ENCODE data around the gene FBXO34.

Gene FBXO34

GRCh38 chr14:55272387-55272786 is 1.2 kb downstream of the FBXO34 start:
- DNase-seq (ENCODE audit: low spot score) = no peak

DNA sequence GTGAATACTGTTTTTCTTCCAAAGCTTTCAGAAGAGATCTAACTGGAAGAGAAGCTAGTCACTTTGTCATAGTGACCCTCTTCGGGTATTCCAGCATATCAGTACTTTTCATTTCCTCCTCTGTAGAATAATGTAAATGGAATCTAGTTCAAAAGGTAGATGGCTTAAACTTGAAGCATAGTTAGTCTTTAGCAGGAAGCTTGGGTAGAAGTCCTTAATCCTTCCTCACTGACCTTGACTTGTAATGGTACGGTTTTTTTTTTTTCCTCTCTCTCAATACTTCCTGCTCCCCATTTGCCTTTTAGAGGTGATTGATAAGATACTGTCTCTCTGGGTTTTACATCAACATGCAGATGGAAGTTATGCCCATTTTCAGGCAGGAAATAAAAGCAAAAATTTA is 1.7 kb downstream of the FBXO34 start:
- no peak for DNase-seq (ENCODE audit: low spot score)

DNA sequence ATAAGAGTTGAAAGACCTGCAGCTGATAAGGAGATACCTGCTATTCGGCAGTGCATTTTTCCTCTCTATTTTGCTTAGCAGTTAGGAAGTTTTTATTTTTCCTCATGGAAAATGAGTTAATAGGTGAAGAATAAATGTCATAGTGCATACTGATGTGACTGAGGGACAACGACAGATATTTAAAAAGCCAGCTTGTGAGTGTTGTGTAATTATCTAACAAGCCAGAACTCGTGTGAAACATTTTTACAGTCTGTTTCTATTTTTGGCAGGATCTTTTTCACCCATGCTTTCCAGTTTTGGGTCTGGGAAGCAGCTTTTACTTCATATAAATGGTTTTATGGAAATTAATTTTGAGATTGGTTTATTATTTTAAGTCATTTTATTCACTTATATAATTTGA is 2.9 kb downstream of the FBXO34 start:
- no peak for DNase-seq (ENCODE audit: low spot score)

GRCh38 chr14:55274751-55275150 is 3.5 kb downstream of the FBXO34 start:
- DNase-seq (ENCODE audit: low spot score) = peak; percentile 43

- no peak for DNase-seq (ENCODE audit: low spot score)
Measured at GRCh38 chr14:55276736-55277135, 5.5 kb downstream of the FBXO34 start.

DNA sequence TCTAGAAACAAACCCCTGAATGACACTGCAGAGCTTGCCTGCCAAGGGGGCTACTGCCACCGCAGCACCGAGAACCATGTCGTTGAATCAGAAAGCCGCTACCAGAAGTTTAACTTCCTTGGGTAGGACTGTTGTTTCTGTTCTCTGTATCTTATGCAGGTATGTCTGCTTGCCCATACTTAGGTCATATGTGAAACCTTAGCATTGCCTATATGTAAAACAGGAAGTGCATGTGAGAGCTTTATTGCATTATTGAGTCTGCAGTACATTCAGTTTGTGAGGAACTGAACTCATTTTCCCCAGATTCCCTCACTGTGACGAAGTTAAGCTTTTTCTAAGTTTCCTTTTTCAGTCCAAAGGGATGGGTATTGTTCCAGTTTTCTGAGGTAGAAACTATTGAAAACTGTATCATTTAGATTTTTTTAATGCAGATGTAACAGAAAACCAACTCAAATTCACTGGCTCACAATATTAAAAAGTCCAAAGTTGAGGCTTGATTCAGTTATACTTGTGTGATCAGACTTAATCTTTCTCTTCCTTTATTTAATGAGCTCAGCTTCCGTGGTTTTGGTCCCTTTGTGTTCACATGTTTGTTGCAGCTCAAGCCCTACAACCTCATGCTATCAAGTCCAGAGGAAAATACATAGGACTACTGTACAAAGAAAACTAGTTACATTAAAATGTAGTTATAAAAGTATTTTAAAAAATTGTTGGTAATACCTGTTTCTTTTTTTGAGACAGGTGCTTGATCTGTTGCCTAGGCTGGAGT is 6.9 kb downstream of the FBXO34 start:
- no peak for DNase-seq (ENCODE audit: low spot score)

GRCh38 chr14:55279384-55279783 is 8.2 kb downstream of the FBXO34 start:
- no peak for DNase-seq (ENCODE audit: low spot score)

DNA sequence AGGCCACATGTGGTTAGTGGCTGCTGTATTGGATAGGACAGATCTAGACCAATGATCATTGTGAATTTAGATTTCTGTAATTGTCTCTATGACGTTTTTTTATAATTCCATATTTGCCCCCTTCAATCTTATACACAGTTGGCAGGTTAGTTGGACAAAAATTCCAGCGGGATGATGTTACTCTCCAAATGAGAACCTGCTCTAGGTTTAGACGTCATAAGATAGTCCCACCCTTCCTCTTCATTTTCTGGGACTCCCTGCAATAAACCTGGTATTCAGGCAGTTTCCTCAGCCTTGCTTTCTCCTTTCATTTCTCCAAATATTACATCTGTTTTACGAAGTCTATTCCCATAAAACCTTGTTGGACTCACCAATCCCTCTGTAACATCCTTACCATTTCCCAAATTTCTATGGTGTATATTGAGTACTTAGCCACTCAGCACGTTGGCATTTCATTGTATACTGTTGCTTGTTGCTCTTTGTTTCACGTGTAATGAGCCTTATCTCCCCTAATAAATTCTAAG is 10.2 kb downstream of the FBXO34 start:
- no peak for DNase-seq (ENCODE audit: low spot score)

GRCh38 chr14:55285048-55285652 is 13.9 kb downstream of the FBXO34 start:
- DNase-seq (ENCODE audit: low spot score) = no peak

- DNase-seq (ENCODE audit: low spot score) = no peak
Measured at GRCh38 chr14:55288439-55288838, 17.2 kb downstream of the FBXO34 start.

GRCh38 chr14:55291480-55292081 is 20.4 kb downstream of the FBXO34 start:
- no peak for DNase-seq (ENCODE audit: low spot score)

DNA sequence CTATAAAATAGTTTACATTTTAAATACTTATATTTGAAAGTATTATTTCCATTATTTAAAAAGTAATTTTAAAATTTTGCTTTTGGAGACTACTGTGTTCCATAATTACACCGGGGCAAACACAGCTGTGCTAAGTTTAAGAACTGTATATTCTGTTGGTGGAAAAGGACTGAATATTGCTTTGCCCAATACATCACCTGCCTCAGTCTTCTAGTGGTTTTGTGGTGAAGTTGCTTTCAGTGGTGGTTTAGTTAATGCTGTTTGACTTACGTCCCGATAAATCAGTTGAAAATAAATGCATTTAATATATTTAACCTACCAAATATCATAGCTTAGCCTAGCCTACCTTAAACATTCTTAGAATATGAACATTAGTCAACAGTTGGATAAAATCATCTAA is 23.4 kb downstream of the FBXO34 start:
- no peak for DNase-seq (ENCODE audit: low spot score)

- no peak for DNase-seq (ENCODE audit: low spot score)
Measured at GRCh38 chr14:55297611-55298499, 26.6 kb downstream of the FBXO34 start.

DNA sequence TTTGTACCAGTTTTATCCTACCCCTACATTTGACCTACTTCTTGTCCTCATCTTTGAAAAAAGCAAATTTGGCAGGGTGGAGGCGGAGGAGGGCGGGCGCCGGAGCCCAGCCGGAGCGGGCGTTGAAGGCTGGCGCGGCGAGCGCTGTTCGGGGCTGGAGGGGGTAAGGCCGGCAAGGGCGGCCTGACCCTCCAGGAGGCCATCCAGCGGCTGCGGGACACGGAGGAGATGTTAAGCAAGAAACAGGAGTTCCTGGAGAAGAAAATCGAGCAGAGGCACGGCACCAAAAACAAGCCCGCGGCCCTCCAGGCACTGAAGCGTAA is 27.2 kb downstream of the FBXO34 start:
- DNase-seq (ENCODE audit: low spot score) = no peak

GRCh38 chr14:55301437-55302121 is 30.4 kb downstream of the FBXO34 start:
- DNase-seq (ENCODE audit: low spot score) = peak; percentile 35

- no peak for DNase-seq (ENCODE audit: low spot score)
Measured at GRCh38 chr14:55302367-55303124, 31.3 kb downstream of the FBXO34 start.

- no peak for DNase-seq (ENCODE audit: low spot score)
Measured at GRCh38 chr14:55303125-55303499, 31.9 kb downstream of the FBXO34 start.

GRCh38 chr14:55303691-55304145 is 32.5 kb downstream of the FBXO34 start:
- no peak for DNase-seq (ENCODE audit: low spot score)

DNA sequence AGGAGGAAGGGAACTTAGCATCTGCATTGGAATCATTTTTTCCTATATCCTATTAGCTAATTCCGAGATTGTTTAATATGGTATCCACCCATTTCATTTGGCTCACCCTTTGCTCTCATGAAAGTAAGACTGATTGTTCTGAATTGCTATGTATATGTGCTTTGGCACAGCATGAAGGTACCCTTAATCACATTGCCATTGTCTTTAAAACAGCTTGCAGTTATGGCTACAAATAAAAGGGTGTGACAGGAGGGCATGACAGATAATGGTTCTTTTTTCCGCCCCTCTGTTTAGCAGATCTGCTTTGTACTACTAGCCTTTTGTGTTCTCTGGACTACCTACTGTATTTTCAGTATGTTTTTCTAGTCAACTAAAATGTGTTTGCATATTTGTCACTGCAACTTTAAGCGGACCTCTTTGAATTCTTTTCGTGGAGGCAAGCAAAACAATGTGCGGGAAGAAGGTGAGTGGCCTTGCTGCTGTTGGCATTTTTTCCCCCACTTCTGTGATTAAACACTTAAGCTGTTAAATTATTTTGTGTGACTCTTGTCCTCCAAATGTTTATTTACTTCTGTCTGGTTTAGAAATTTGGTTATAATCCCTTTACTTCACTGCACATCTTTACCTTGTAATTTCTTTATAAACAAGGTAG is 35.8 kb downstream of the FBXO34 start:
- no peak for DNase-seq (ENCODE audit: low spot score)

GRCh38 chr14:55309154-55309553 is 37.9 kb downstream of the FBXO34 start:
- no peak for DNase-seq (ENCODE audit: low spot score)
